ENCODE measurements around the gene BCAT1.
"Not testable (repeated sequence)": the region's sequence is repeated elsewhere in the genome, so short reads cannot be mapped to it uniquely, and the experiment has no call there.

Gene BCAT1

DNA sequence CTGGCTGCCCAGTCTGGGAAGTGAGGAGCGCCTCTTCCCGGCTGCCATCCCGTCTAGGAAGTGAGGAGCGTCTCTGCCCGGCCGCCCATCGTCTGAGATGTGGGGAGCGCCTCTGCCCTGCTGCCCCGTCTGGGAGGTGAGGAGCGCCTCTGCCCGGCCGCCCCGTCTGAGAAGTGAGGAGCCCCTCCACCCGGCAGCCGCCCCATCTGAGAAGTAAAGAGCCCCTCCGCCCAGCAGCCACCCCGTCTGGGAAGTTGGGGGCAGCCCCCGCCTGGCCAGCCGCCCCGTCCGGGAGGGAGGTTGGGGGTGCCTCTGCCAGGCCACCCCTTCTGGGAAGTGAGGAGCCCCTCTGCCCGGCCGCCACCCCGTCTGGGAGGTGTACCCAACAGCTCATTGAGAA lies 22.8 kb downstream of the BCAT1 start:
- not testable (repeated sequence) for DNase-seq

GRCh38 chr12:24922090-24922489 lies 26.8 kb downstream of the BCAT1 start:
- DNase-seq: no peak

- DNase-seq: no peak
These were observed 27.5 kb downstream of the BCAT1 start for GRCh38 chr12:24921251-24922038.

GRCh38 chr12:24920141-24920540 lies 28.8 kb downstream of the BCAT1 start:
- DNase-seq: no peak

DNA sequence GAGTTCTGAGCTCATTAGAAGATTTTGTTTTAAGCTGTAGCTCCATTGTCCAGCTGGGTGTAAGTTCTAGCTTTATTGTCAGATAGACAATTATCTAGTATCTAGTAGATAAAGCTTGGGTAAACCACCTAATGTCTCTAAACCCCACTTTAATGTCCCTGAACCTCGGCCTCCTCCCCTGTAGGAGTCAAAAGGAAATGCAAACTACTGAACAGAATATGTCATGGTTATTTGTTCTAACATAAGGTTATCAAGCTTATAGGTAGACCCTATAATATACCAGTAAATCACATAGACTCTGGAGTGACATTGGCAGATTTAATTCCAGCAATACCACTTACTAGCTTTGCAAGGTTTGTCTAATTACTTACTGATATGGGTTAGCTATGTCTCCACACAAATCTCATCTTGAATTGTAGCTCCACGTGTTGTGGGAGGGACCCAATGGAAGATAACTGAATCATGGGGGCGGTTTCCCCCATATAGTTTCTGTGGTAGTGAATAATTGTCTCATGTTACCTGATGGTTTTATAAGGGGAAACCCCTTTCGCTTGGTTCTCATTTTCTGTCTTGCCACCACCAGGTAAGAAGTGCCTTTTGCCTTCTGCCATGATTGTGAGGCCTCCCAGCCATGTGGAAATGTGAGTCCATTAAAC lies 29.4 kb downstream of the BCAT1 start:
- no peak for DNase-seq

DNA sequence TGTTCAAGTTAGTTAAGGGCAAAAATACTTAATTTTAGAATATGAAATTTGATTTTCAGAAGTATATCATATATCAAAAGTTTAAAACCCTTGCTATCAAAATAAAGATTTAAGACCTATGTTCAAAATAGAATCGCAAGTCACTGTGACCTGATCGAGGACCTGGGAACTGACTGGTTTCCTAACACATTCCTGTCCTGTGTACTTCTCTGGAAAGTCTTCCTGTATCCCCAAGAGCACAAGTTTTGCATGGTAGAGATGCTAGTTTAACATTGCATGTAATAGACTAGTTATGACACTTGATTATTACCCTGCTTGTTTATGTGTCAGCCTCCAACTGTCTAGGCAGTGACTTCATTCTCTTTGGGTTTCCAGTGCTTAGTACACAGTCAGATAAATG lies 30.3 kb downstream of the BCAT1 start:
- DNase-seq: no peak

- DNase-seq: no peak
These were observed 33.4 kb downstream of the BCAT1 start for GRCh38 chr12:24915501-24915900.

DNA sequence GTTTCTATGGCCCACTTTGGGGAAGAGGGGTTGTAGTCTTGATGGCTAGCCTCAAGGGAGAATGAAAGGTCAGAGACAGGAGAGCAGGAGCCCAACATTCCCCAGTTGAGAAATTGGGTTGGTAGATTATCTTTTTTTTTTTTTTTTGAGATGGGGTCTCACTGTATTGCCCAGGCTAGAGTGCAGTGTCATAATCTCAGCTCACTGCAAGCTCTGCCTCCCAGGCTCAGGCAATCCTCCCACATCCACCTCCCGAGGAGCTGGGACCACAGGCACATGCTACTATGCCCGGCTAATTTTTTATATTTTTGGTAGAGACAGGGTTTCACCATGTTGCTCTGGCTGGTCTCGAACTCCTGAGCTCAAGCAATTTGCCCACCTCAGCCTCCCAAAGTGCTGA lies 34.9 kb downstream of the BCAT1 start:
- DNase-seq: no peak

DNA sequence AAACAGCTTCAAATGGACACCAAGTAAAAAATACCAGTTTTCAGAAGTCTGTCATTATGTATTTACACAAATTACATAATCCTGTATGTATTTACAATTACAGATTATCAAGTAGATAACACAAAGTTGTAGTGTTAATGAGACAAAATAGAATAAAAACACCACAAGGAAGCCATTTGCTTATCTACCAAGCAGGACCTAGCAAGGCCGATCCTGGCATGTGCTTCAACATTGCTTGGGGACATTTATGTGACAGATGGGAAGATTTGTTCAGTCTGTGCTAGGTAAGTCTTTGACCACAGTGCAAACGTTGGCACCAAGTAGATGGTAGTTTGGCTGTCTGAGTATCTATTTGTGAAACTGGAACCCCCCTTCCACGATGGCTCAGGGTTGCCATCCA lies 35.8 kb downstream of the BCAT1 start:
- no peak for DNase-seq

- no peak for DNase-seq
These were observed 37.6 kb downstream of the BCAT1 start for GRCh38 chr12:24911271-24911791.

DNA sequence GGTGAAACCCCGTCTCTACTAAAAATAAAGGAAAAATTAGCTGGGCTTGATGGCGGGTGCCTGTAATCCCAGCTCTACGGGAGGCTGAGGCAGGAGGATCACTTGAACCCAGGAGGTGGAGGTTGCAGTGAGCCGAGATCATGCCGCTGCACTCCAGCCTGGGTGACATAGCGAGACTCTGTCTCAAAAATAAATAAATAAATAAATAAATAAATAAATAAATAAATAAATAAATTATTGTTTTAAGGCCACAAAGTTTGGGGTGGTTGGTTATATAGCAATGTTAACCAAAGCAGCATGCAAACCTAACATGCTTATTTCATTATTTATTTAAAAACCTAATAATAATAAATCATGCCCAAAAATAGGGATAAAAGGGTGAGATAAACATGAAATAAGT lies 38.7 kb downstream of the BCAT1 start:
- DNase-seq: not testable (repeated sequence)

- no peak for DNase-seq
These were observed 39.2 kb downstream of the BCAT1 start for GRCh38 chr12:24909667-24910066.

DNA sequence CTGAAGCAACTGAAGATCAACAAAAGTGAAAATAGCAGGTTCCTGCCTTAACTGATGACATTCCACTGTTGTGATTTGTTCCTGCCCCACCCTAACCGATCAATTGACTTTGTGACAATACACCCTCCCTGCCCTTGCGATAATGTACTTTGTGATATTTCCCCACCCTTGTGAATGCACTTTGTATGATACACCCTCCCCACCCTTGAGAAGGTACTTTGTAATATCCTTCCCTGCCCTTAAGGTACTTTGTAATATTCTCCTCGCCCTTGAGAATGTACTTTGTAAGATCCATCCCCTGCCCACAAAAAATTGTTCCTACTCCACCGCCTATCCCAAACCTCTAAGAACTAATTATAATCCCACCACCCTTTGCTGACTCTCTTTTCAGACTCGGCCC lies 41.4 kb downstream of the BCAT1 start:
- no peak for DNase-seq

GRCh38 chr12:24906141-24906540 lies 42.8 kb downstream of the BCAT1 start:
- DNase-seq: no peak

DNA sequence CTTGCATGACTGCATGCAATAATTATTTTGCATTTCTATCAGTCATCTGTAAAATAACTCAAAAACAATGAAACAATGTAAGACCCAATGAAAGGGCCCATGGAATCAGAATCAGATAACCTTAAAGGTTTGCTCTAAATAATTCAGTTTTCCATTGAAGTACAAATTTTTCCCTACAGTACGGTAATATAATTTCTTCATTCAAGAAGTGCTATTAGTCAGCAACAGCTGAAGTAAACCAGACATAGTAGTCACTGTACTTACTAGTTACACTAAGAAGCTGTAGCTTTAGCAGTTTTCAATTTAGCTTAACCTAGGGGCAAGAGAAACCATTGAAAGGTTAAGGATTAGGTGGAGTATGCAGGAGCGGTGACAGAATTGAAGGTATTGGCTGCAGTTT lies 43.5 kb downstream of the BCAT1 start:
- DNase-seq: no peak

GRCh38 chr12:24904871-24905270 lies 44.0 kb downstream of the BCAT1 start:
- no peak for DNase-seq

- DNase-seq: no peak
These were observed 45.4 kb downstream of the BCAT1 start for GRCh38 chr12:24903329-24904088.

DNA sequence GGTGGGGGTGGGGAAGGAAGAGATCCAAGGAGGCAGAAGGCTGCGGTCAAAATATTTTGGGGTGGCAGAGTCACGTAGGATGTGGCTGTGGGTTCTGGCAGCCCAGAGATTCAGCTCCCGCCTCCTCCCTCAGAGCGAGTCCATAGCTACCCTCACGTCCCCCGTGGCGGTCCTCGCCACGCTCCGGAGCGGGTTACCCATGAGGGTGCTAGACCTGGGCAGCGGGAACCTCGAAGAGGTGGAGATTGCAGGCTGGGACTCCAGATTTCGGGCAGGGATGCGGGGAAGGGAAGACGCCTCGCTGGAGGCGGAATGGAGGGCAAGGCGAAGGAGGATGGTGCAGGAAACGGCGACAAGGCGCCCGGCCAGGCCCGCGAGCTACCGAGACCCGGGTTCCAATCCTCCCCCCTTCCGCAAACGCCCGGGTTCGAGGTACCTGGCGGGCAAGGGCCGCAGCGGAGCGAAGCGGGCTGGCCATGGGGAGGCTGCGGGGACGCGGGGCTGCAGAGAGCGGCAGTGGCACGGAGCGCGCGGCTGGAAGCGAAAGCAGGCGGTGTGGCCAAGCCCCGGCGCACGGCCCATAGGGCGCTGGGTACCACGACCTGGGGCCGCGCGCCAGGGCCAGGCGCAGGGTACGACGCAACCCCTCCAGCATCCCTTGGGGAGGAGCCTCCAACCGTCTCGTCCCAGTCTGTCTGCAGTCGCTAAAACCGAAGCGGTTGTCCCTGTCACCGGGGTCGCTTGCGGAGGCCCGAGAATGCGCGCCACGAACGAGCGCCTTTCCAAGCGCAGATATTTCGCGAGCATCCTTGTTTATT lies 46.2 kb downstream of the BCAT1 start:
- DNase-seq: no peak

GRCh38 chr12:24901576-24902461 lies 47.1 kb downstream of the BCAT1 start:
- DNase-seq: no peak

DNA sequence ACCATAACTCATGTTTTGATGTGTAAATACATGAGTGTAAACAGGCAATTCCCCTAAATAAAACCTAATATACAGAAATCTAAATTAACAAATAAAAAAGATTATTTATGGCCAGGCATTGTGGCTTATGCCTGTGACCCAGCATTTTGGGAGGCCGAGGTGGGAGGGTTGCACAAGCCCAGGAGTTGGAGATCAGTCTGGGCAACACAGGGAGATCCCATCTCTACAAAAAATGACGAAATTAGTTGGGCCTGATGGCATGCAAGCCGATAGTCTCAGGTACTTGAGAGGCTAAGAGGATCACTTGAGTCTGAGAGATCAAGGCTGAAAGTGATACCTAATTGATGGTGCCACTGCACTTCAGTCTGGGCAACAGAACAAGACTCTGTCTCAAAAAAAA lies 48.7 kb downstream of the BCAT1 start:
- no peak for DNase-seq

- no peak for DNase-seq
These were observed 49.3 kb downstream of the BCAT1 start for GRCh38 chr12:24899503-24900075.

All from cortex of kidney (tissue), 1 donor.